Thyroid gland (tissue), 4 donors: ENCODE data around the gene LRRC56. TPM values are rescaled to one million over a fixed set of nuclear protein-coding genes. Genes with fewer than 3 reads are reported as not detected.

Experiments used
- DNase-seq, 2 donors: peaks; one replicate each; pipeline ENCODE4 v3.0.0-alpha.2; 2019
- H3K27ac ChIP-seq, 3 donors: fragments of 200-600 bp; sonication (generic); 1 replicate in 2 of 3; 2 replicates in 1 of 3; pipeline ENCODE4 v1.5.1; 2016 to 2019; ENCODE audit warnings: mild to moderate bottlenecking in 1 of 3, moderate library complexity in 1 of 3
- H3K27me3 ChIP-seq: fragments of 200-600 bp; sonication (generic); one replicate; pipeline ENCODE4 v1.5.1; 2019
- H3K36me3 ChIP-seq, 2 donors: fragments of 200-600 bp; sonication (generic); one replicate each; pipeline ENCODE4 v1.5.1; 2016 to 2019
- H3K4me1 ChIP-seq, 2 donors: fragments of 200-600 bp; sonication (generic); one replicate each; pipeline ENCODE4 v1.5.1; 2017 to 2019
- H3K4me3 ChIP-seq, 3 donors: fragments of 200-600 bp; sonication (generic); replicated peaks in 1 of 3; 1 replicate in 2 of 3; 2 replicates in 1 of 3; pipeline ENCODE4 v1.5.1; 2016; ENCODE audit warnings: mild to moderate bottlenecking in 1 of 3
- H3K9me3 ChIP-seq: fragments of 200-600 bp; sonication (generic); one replicate; pipeline ENCODE4 v1.5.1; 2017
- POLR2A ChIP-seq, 2 donors: fragments of 450-650 bp; IDR thresholded peaks; one replicate each; pipeline ENCODE4 v1.6.1; 2017; ENCODE audit warnings: antibody characterized with exemption in 2 of 2, mild to moderate bottlenecking in 2 of 2, moderate library complexity in 1 of 2
- WGBS, 2 donors: methylation state at CpG; one replicate each; pipeline ENCODE4 v1.1.5; 2017; 5-methylcytosine and 5-hydroxymethylcytosine counted together
- intact Hi-C: fragments of 100-400 bp; cut with DNase I; formaldehyde crosslinking; loops from one replicate; pipeline ENCODE4 v1.15.1; 2023
- total RNA-seq, 4 donors: library from RNA; depleted of rRNA; stranded (reverse); fragments of >200 nt; gene quantifications; one replicate each; pipeline ENCODE4 v1.2.3, GENCODE V29; 2016
- TF ChIP-seq, protein P1 (sequence below), 6 experiments: fragments of 200-600 bp in 3 of 6; fragments of 450-650 bp in 3 of 6; sonication (generic) in 3 of 6; IDR thresholded peaks; one replicate each; pipeline ENCODE4 v1.5.1; 2016 to 2019; ENCODE audit warnings: antibody characterized with exemption in 6 of 6, mild to moderate bottlenecking in 2 of 6, inconsistent platforms in 1 of 6, moderate library complexity in 1 of 6

The LRRC56 gene
- total RNA-seq, 4 donors from 2014 or later: 1.7 to 2.6 (median 2.3) TPM

DNA sequence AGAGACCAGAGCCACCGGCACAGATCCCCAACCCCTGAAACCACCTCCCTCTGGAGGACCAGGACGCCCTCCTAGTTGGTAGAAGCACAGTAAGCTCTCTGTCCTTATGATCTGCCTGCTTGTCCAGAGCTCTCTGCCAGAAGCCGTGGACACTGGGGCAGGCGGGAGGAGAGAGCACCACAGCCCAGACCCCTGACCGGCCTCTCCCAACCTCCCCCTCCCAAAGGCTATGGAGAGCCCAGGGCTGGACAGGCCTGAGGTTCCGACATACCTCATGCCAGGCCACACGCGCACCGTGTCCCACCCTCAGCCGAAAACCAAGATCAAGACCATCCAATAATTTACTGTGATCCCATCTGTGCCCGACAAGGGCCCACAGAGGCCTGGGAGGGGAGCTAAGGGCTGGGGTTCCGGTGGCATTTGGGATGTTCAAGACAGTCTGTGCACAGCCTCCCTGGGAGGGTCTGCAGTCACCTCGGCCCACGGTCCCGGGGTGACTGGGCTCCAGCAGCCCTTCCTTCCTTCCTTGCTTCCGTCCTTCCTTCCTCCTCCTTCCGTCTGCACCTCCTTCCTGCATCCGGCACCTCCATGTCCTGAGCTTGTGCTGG, 5.3 kb upstream of the LRRC56 start:
- H3K36me3 ChIP-seq: peaks cover 17 to 20% of the 10 kb centered on the region in 2 donors
- H3K9me3 ChIP-seq: no peaks in the 10 kb centered on the region
- H3K27me3 ChIP-seq: no peaks in the 10 kb centered on the region
- no peak overlapping the region for H3K27ac ChIP-seq
- no peak for DNase-seq
- H3K4me3 ChIP-seq: no peak overlapping the region
- WGBS, 2 donors: 80 to 90% methylated on average over 13 to 16 of the region's 18 CpGs
- intact Hi-C loops: no loop called here
- TF ChIP-seq, protein P1, sequence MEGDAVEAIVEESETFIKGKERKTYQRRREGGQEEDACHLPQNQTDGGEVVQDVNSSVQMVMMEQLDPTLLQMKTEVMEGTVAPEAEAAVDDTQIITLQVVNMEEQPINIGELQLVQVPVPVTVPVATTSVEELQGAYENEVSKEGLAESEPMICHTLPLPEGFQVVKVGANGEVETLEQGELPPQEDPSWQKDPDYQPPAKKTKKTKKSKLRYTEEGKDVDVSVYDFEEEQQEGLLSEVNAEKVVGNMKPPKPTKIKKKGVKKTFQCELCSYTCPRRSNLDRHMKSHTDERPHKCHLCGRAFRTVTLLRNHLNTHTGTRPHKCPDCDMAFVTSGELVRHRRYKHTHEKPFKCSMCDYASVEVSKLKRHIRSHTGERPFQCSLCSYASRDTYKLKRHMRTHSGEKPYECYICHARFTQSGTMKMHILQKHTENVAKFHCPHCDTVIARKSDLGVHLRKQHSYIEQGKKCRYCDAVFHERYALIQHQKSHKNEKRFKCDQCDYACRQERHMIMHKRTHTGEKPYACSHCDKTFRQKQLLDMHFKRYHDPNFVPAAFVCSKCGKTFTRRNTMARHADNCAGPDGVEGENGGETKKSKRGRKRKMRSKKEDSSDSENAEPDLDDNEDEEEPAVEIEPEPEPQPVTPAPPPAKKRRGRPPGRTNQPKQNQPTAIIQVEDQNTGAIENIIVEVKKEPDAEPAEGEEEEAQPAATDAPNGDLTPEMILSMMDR (IDR thresholded peaks at IDR 0.05): no peak
- peaks cover 17 to 27% of the 10 kb centered on the region in 2 donors for H3K4me1 ChIP-seq

DNA sequence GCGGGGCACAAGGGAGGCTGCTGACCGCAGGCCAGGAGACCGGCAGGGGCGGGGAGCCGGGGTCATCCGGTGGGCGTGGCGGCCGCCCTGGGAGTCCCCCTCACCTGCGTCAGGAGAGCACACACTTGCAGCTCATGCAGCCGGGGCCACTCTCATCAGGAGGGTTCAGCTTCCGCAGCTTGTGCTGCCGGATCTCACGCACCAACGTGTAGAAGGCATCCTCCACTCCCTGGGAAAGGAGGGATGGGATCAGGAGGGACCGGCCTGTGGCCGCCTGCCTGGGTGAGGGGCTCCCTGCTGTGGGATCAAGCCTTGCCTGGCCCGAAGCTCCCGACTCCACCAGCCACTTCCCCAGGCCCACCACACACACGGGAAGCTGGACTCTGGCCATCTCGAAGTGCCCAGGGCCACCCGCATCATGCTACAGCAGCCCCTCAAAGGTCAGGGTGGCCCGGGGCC, 4.8 kb upstream of the LRRC56 start:
- no peaks in the 10 kb centered on the region for H3K9me3 ChIP-seq
- peaks cover 18 to 33% of the 10 kb centered on the region in 2 donors for H3K4me1 ChIP-seq
- WGBS, 2 donors: 84 to 87% methylated on average over 17 to 19 of the region's 23 CpGs
- no peaks in the 10 kb centered on the region for H3K27me3 ChIP-seq
- no peak for DNase-seq
- no peak overlapping the region for H3K4me3 ChIP-seq
- no peak overlapping the region for H3K27ac ChIP-seq
- TF ChIP-seq POLR2A (IDR thresholded peaks at IDR 0.05): no peak
- TF ChIP-seq, protein P1 (IDR thresholded peaks at IDR 0.05): no peak
- H3K36me3 ChIP-seq: peaks cover 17 to 20% of the 10 kb centered on the region in 2 donors
- intact Hi-C loops: no loop called here

DNA sequence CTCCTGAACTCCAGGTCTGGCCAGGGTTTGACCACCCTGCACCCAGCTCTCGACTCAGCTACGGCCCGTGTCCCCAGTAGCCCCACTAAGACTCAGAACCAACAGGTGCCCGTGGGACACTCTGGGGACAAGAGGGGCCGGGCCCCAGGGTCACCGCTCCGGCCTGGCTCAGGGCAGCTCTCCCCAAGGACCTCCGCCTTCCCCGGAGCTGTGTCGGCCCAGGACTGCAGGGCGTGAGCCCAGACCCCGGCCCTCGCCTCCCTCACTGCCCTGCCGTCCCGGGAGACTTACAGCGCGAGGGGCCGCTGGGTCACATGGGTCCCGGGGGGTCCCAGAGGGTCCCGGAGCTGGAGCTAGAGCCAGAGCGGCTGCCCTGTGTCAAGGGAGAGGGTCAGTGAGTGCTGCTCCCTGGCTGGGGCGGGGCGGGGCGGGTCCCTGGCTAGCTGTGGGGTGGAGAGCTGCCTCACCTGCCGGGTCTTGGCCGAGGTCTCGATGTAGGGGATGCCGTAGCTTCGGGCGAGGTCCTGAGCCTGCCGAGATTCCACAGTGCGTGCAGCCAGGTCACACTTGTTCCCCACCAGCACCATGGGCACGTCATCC, 4.2 kb upstream of the LRRC56 start:
- Histone ChIP-seq H3K27ac (no peak overlapping the region), H3K9me3 (no peaks in the 10 kb centered on the region), H3K4me3 (no peak overlapping the region), H3K4me1 (peaks cover 18 to 37% of the 10 kb centered on the region in 2 donors), H3K36me3 (peaks cover 17 to 20% of the 10 kb centered on the region in 2 donors), H3K27me3 (no peaks in the 10 kb centered on the region)
- DNase-seq: no peak
- no peak for TF ChIP-seq POLR2A (IDR thresholded peaks at IDR 0.05)
- TF ChIP-seq, protein P1 (IDR thresholded peaks at IDR 0.05): no peak
- intact Hi-C loops: no loop called here
- WGBS, 2 donors: 95 to 98% methylated on average over 11 to 23 of the region's 33 CpGs

DNA sequence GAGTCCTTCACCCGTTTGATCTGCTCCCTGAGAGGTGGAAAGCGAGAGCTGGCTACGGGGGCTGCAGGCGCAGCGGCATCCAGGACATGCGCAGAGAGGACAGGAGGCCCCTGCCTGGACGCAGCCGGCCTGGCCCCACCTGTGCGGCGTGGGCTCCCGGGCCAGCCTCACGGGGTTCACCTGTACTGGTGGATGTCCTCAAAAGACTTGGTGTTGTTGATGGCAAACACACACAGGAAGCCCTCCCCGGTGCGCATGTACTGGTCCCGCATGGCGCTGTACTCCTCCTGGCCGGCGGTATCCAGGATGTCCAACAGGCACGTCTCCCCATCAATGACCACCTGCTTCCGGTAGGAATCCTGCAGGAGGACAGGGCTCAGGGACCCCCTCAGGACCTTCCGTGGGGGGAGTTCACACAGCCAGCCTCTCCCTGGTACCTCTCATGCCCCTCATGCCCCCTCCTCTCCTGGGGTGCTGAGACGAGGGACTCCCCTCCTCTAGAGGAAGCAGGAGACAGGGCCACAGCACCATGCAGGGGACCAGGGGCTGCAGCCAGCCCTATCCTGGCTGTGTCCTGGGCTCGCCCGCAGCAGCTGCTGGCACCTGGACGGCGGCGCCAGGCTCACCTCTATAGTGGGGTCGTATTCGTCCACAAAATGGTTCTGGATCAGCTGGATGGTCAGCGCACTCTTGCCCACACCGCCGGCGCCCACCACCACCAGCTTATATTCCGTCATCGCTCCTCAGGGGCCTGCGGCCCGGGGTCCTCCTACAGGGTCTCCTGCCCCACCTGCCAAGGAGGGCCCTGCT, 3.5 kb upstream of the LRRC56 start:
- Histone ChIP-seq H3K27ac (no peak overlapping the region), H3K4me3 (peak overlapping the region in 1 of 3 donors; percentile 81), H3K36me3 (peaks cover 17 to 20% of the 10 kb centered on the region in 2 donors), H3K9me3 (no peaks in the 10 kb centered on the region), H3K27me3 (no peaks in the 10 kb centered on the region), H3K4me1 (peaks cover 18 to 37% of the 10 kb centered on the region in 2 donors)
- intact Hi-C loops: no loop called here
- TF ChIP-seq, protein P1 (IDR thresholded peaks at IDR 0.05): no peak
- TF ChIP-seq POLR2A (IDR thresholded peaks at IDR 0.05): no peak
- whole genome bisulfite sequencing, 2 donors: 91 to 96% methylated on average over 9 to 33 of the region's 37 CpGs
- no peak for DNase-seq
